ENCODE measurements around the gene NOL4.
"Not testable (repeated sequence)": the region's sequence is repeated elsewhere in the genome, so short reads cannot be mapped to it uniquely, and the experiment has no call there.

DNA sequence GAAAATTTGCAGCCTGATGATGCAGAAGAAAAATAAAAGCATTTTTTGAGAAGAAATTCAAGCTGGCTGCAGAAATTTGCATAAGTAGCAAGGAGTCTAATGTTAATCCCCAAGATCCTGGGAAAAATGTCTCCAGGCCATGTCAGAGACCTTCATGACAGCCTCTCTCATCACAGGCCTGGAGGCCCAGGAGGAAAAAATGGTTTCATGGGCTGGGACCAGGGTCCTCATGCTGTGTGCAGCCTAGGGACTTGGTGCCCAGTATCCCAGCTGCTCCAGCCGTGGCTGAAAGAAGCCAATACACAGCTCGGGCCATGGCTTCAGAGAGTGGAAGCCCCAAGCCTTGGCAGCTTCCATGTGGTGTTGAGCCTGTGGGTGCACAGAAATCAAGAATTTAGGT lies 41.3 kb upstream of the NOL4 start:
- TF ChIP-seq, protein P1, sequence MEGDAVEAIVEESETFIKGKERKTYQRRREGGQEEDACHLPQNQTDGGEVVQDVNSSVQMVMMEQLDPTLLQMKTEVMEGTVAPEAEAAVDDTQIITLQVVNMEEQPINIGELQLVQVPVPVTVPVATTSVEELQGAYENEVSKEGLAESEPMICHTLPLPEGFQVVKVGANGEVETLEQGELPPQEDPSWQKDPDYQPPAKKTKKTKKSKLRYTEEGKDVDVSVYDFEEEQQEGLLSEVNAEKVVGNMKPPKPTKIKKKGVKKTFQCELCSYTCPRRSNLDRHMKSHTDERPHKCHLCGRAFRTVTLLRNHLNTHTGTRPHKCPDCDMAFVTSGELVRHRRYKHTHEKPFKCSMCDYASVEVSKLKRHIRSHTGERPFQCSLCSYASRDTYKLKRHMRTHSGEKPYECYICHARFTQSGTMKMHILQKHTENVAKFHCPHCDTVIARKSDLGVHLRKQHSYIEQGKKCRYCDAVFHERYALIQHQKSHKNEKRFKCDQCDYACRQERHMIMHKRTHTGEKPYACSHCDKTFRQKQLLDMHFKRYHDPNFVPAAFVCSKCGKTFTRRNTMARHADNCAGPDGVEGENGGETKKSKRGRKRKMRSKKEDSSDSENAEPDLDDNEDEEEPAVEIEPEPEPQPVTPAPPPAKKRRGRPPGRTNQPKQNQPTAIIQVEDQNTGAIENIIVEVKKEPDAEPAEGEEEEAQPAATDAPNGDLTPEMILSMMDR (IDR thresholded peaks at IDR 0.05), result not testable (repeated sequence)
- not testable (repeated sequence) for TF ChIP-seq EP300 (IDR thresholded peaks at IDR 0.05; ENCODE audit: low read depth); POLR2A (IDR thresholded peaks at IDR 0.05)

Measured in transverse colon (tissue), 3 donors.